Ovary (tissue), 3 donors: Measurements from ENCODE around the gene RASAL2.

Source experiments
- POLR2A ChIP-seq: fragments of 450-650 bp; IDR thresholded peaks from one replicate; pipeline ENCODE4 v1.6.1; 2017; ENCODE audit warnings: antibody characterized with exemption, mild to moderate bottlenecking, moderate library complexity
- TF ChIP-seq, protein P1 (sequence below), 3 donors: fragments of 450-650 bp in 2 of 3; fragments of 200-600 bp in 1 of 3; IDR thresholded peaks; one replicate each; pipeline versions ENCODE4 v1.5.1 to v1.8.0; 2016 to 2022; ENCODE audit warnings: antibody characterized with exemption in 3 of 3, mild to moderate bottlenecking in 1 of 3
- donor health status: DM: no; HTN: no; CAD: no.

GRCh38 chr1:178344513-178345091, 250.7 kb downstream of the RASAL2 start:
- no peak for TF ChIP-seq POLR2A
- TF ChIP-seq, protein P1, sequence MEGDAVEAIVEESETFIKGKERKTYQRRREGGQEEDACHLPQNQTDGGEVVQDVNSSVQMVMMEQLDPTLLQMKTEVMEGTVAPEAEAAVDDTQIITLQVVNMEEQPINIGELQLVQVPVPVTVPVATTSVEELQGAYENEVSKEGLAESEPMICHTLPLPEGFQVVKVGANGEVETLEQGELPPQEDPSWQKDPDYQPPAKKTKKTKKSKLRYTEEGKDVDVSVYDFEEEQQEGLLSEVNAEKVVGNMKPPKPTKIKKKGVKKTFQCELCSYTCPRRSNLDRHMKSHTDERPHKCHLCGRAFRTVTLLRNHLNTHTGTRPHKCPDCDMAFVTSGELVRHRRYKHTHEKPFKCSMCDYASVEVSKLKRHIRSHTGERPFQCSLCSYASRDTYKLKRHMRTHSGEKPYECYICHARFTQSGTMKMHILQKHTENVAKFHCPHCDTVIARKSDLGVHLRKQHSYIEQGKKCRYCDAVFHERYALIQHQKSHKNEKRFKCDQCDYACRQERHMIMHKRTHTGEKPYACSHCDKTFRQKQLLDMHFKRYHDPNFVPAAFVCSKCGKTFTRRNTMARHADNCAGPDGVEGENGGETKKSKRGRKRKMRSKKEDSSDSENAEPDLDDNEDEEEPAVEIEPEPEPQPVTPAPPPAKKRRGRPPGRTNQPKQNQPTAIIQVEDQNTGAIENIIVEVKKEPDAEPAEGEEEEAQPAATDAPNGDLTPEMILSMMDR (IDR thresholded peaks at IDR 0.05), result peak in 1 of 3 donors; percentile 8
